ENCODE results near the gene SLC16A6. TPM values are rescaled to one million over a fixed set of nuclear protein-coding genes. Genes with fewer than 3 reads are reported as not detected.
"Not testable (repeated sequence)": the region's sequence is repeated elsewhere in the genome, so short reads cannot be mapped to it uniquely, and the experiment has no call there.

The SLC16A6 gene
- total RNA-seq, 2 experiments from 2014 or later, result 3.5 to 3.6 TPM

DNA sequence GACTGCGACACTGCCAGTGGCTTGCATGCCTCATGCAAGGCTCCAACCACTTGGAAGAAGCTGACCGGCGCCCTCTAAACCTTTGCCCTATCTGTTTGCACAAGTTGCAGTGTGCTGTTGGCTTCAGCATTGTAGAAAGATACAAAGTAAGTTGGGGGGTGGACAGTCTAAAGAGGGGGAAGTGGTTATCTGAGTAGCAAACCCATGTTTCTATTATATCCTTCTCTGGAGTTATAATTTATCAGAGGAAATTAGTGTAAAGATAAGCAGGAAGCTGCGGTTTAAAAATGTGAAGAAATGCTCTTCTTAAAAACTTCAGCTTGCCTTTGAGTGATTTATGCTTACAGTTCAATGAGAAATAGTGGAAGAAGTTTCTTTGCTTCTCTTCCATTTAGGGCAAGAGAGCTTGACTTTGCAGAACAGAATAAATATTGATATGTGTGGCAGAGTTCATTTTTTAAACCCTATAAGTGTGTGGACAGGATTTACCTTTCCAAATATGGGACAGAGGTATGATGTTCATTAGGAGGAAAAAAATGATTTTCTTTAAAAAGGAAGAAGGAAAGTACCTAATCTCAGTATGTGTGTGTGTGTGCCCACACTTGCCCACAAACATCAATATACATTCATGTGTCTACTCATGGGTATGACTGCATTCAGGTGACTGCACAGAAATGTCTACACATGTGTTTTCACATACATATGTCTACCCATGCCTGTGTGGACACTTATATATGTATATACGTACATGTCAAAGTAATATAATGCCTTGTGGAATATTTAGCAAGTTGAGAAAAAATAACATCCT is 35.0 kb downstream of the SLC16A6 start:
- DNase-seq, result peak; percentile 50
- peaks cover 54% of the 10 kb centered on the region for H3K36me3 Mint-ChIP-seq
- intact Hi-C loops (cut with micrococcal nuclease), result loop anchor here (5.0 kb wide), 1 partner anchor 91 kb away; no protein-coding TSS in a partner anchor
- H3K27me3 Mint-ChIP-seq, result no peaks in the 10 kb centered on the region
- H3K4me3 Mint-ChIP-seq, result peak overlapping the region; percentile 5
- ChIA-PET CTCF (interaction anchor here (0.6 kb wide), 1 partner anchor 1401 kb away, joined by 3 read pairs; no protein-coding TSS in a partner anchor), POLR2A (interaction anchor here (1.3 kb wide), 1 partner anchor 8 kb away, joined by 6 read pairs; the partner anchor contains the start of gene AMZ2)
- H3K4me1 Mint-ChIP-seq (ENCODE audit: low read depth), result peaks cover 84% of the 10 kb centered on the region
- H3K9me3 Mint-ChIP-seq, result no peaks in the 10 kb centered on the region
- H3K27ac Mint-ChIP-seq, result peak overlapping the region; percentile 84

DNA sequence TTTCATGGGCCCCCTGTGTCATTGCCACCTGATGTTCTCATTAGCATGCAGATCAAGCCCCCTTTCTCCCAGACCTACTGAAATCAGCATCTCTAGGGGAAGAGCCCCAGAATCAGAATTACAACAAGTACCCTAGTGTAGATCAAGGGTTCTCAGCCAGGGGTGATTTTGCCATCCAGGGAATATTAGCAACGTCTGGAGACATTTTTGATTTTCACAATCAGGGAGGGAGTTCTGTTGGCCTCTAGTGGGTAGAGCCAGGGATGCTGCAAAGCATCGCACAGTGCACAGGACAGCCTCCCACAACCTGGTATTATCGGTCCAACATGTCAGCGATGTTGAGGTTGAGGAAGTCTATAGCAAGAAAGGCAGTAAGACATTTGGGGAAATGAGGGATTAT is 35.8 kb downstream of the SLC16A6 start:
- Mint-ChIP-seq H3K9me3 (no peaks in the 10 kb centered on the region), H3K4me1 (ENCODE audit: low read depth) (peaks cover 84% of the 10 kb centered on the region), H3K36me3 (peaks cover 60% of the 10 kb centered on the region), H3K27me3 (no peaks in the 10 kb centered on the region), H3K4me3 (peak overlapping the region; percentile 0), H3K27ac (peak overlapping the region; percentile 84)
- POLR2A ChIA-PET, result interaction anchor here (1.3 kb wide), 1 partner anchor 8 kb away, joined by 6 read pairs; the partner anchor contains the start of gene AMZ2
- CTCF ChIA-PET, result interaction anchor here (1.4 to 1.5 kb wide), 2 partner anchors 54 to 181 kb away, joined by 4 to 6 read pairs; no protein-coding TSS in a partner anchor
- intact Hi-C loops (cut with micrococcal nuclease), result loop anchor here (5.0 kb wide), 1 partner anchor 92 kb away; no protein-coding TSS in a partner anchor
- DNase-seq, result no peak

- Mint-ChIP-seq H3K4me1 (ENCODE audit: low read depth) (peaks cover 88% of the 10 kb centered on the region), H3K36me3 (peaks cover 74% of the 10 kb centered on the region), H3K4me3 (peak overlapping the region; percentile 48), H3K27ac (peak overlapping the region; percentile 90)
- H3K27me3 Mint-ChIP-seq; intact Hi-C loops (cut with micrococcal nuclease); POLR2A ChIA-PET; H3K9me3 Mint-ChIP-seq: not testable (repeated sequence)
- CTCF ChIA-PET, result interaction anchor here (1.9 kb wide), 1 partner anchor 207 kb away, joined by 5 read pairs; no protein-coding TSS in a partner anchor
- peak; percentile 31 for DNase-seq
Measured at GRCh38 chr17:68253426-68253825, 37.5 kb downstream of the SLC16A6 start.

DNA sequence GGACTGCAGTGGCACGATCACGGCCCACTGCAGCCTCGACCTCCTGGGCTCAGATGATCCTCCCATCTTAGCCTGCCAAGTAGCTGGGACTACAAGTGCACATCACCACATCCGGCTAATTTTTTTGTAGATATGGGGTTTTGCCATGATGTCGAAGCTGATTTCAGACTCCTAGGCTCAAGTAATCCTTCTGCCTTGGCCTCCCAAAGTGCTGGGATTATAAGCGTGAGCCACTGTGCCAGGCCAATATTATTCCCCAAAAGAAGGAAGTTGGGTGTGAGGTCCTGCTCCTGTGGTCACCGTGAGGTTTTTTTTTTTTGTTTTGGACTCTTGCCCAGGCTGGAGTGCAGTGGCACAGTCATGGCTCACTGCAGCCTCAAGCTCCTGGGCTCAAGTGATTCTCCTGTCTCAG is 41.6 kb downstream of the SLC16A6 start:
- H3K27me3 Mint-ChIP-seq, result no peaks in the 10 kb centered on the region
- POLR2A ChIA-PET, result interaction anchor here (0.7 to 4.3 kb wide), 12 partner anchors 9 to 213 kb away, joined by 3 to 64 read pairs (median 16); partner anchors contain the start of genes ARSG, SLC16A6 and WIPI1
- CTCF ChIA-PET, result interaction anchor here (0.6 to 3.4 kb wide), 11 partner anchors 9 to 214 kb away, joined by 3 to 18 read pairs (median 3); no protein-coding TSS in a partner anchor
- H3K9me3 Mint-ChIP-seq, result no peaks in the 10 kb centered on the region
- intact Hi-C loops (cut with micrococcal nuclease), result loop anchor here (1.0 to 5.0 kb wide), 3 partner anchors 9 to 263 kb away; partner anchors contain the start of gene PRKAR1A
- peaks cover 62% of the 10 kb centered on the region for H3K4me1 Mint-ChIP-seq (ENCODE audit: low read depth)
- peak overlapping the region; percentile 99 for H3K27ac Mint-ChIP-seq
- peak; percentile 43 for DNase-seq
- peak overlapping the region; percentile 90 for H3K4me3 Mint-ChIP-seq
- H3K36me3 Mint-ChIP-seq, result peaks cover 53% of the 10 kb centered on the region

GRCh38 chr17:68248891-68249290 is 42.0 kb downstream of the SLC16A6 start:
- Mint-ChIP-seq H3K4me3 (peak overlapping the region; percentile 90), H3K27me3 (no peaks in the 10 kb centered on the region), H3K9me3 (no peaks in the 10 kb centered on the region), H3K4me1 (ENCODE audit: low read depth) (peaks cover 60% of the 10 kb centered on the region), H3K36me3 (peaks cover 48% of the 10 kb centered on the region), H3K27ac (peak overlapping the region; percentile 99)
- DNase-seq, result peak; percentile 24
- POLR2A ChIA-PET, result interaction anchor here (0.7 to 4.3 kb wide), 17 partner anchors 10 to 252 kb away, joined by 3 to 64 read pairs (median 5); partner anchors contain the start of genes ARSG, C17orf58, SLC16A6 and WIPI1
- CTCF ChIA-PET, result interaction anchor here (0.9 to 3.4 kb wide), 10 partner anchors 14 to 209 kb away, joined by 3 to 18 read pairs (median 4); no protein-coding TSS in a partner anchor
- intact Hi-C loops (cut with micrococcal nuclease), result loop anchor here (1.0 to 5.0 kb wide), 5 partner anchors 9 to 263 kb away; partner anchors contain the start of genes ARSG, PRKAR1A and SLC16A6

GRCh38 chr17:68248199-68248825 is 42.6 kb downstream of the SLC16A6 start:
- Mint-ChIP-seq H3K4me3 (peak overlapping the region; percentile 90), H3K36me3 (peaks cover 47% of the 10 kb centered on the region), H3K9me3 (no peaks in the 10 kb centered on the region), H3K27me3 (no peaks in the 10 kb centered on the region), H3K4me1 (ENCODE audit: low read depth) (peaks cover 55% of the 10 kb centered on the region), H3K27ac (peak overlapping the region; percentile 99)
- POLR2A ChIA-PET, result interaction anchor here (0.6 to 4.3 kb wide), 24 partner anchors 7 to 252 kb away, joined by 3 to 64 read pairs (median 5); partner anchors contain the start of genes ARSG, C17orf58, SLC16A6 and WIPI1
- intact Hi-C loops (cut with micrococcal nuclease), result loop anchor here (1.0 to 5.0 kb wide), 4 partner anchors 42 to 264 kb away; partner anchors contain the start of genes ARSG, PRKAR1A and SLC16A6
- DNase-seq, result no peak
- CTCF ChIA-PET, result interaction anchor here (0.8 to 3.4 kb wide), 12 partner anchors 10 to 210 kb away, joined by 3 to 18 read pairs (median 5); no protein-coding TSS in a partner anchor

- ChIA-PET CTCF (interaction anchor here (0.8 to 3.4 kb wide), 13 partner anchors 10 to 208 kb away, joined by 3 to 18 read pairs (median 4); no protein-coding TSS in a partner anchor), POLR2A (interaction anchor here (0.6 to 4.3 kb wide), 23 partner anchors 8 to 251 kb away, joined by 3 to 64 read pairs (median 5); partner anchors contain the start of genes ARSG, C17orf58, SLC16A6 and WIPI1)
- H3K36me3 Mint-ChIP-seq, result peaks cover 42% of the 10 kb centered on the region
- peak within 1 kb of the TSS; percentile 99 for H3K27ac Mint-ChIP-seq
- H3K4me3 Mint-ChIP-seq, result peak within 1 kb of the TSS; percentile 90
- no peaks in the 10 kb centered on the region for H3K27me3 Mint-ChIP-seq
- H3K4me1 Mint-ChIP-seq (ENCODE audit: low read depth), result peaks cover 48% of the 10 kb centered on the region
- no peaks in the 10 kb centered on the region for H3K9me3 Mint-ChIP-seq
- DNase-seq, result peak; percentile 97
- intact Hi-C loops (cut with micrococcal nuclease), result loop anchor here (1.0 to 5.0 kb wide), 5 partner anchors 8 to 265 kb away; partner anchors contain the start of genes ARSG, PRKAR1A and SLC16A6
Measured at GRCh38 chr17:68247445-68248198, 43.3 kb downstream of the SLC16A6 start, which contains the start of gene AMZ2. Gene AMZ2, plus strand, starts transcription at chr17:68248043. Its CDS starts 2,145 bp downstream, at chr17:68250188.

GRCh38 chr17:68246271-68247028 is 44.5 kb downstream of the SLC16A6 start:
- H3K27me3 Mint-ChIP-seq, result no peaks in the 10 kb centered on the region
- peaks cover 30% of the 10 kb centered on the region for H3K36me3 Mint-ChIP-seq
- DNase-seq, result no peak
- H3K27ac Mint-ChIP-seq, result peak overlapping the region; percentile 99
- intact Hi-C loops (cut with micrococcal nuclease), result loop anchor here (1.0 to 5.0 kb wide), 2 partner anchors 7 to 266 kb away; partner anchors contain the start of gene PRKAR1A
- H3K4me3 Mint-ChIP-seq, result peak overlapping the region; percentile 90
- CTCF ChIA-PET, result interaction anchor here (0.6 to 3.4 kb wide), 8 partner anchors 8 to 153 kb away, joined by 3 to 18 read pairs (median 4); no protein-coding TSS in a partner anchor
- POLR2A ChIA-PET, result interaction anchor here (1.5 to 4.3 kb wide), 10 partner anchors 8 to 213 kb away, joined by 4 to 64 read pairs (median 22); partner anchors contain the start of genes ARSG, SLC16A6 and WIPI1
- H3K4me1 Mint-ChIP-seq (ENCODE audit: low read depth), result peaks cover 40% of the 10 kb centered on the region
- H3K9me3 Mint-ChIP-seq, result no peaks in the 10 kb centered on the region

DNA sequence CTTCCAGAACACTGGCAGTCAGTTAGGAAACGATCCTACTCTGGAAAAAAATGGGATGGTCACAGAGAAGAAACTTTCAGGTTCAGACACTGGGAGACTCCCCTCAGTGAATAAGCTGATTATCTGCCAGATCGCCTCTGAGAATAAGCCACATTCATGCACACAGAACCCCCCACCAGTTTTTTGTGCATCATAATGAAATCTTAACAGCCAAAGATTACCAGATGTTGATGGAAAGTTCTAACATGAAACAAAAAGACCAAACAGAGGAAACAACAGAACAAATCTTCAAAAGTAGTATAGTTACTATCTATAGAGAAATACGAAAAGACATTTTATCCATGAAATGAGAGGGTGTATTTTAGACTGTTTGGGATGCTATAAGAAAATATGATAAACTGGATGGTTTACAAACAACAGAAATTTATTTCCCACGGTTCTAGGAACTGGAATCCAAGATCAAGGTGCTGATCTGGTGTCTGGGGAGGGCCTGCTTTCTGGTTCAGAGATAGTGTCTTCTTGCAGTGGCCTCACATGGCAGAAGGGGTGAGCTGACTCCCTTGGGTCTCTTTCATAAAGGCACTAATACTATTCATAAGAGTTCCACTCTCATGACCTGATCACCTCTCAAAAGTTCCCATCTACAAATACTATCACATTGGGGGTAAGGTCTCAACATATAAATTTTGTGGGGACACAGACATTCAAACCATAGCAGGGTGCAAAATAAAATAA is 51.1 kb downstream of the SLC16A6 start:
- H3K4me1 Mint-ChIP-seq (ENCODE audit: low read depth), result peaks cover 52% of the 10 kb centered on the region
- H3K27me3 Mint-ChIP-seq, result no peaks in the 10 kb centered on the region
- peak overlapping the region; percentile 73 for H3K4me3 Mint-ChIP-seq
- ChIA-PET CTCF (interaction anchor here (0.8 kb wide), 1 partner anchor 52 kb away, joined by 3 read pairs; no protein-coding TSS in a partner anchor), POLR2A (interaction anchor here (0.5 to 3.8 kb wide), 2 partner anchors 8 to 16 kb away, joined by 3 to 59 read pairs; partner anchors contain the start of gene AMZ2)
- H3K27ac Mint-ChIP-seq, result peak overlapping the region; percentile 96
- no peaks in the 10 kb centered on the region for H3K9me3 Mint-ChIP-seq
- peak; percentile 41 for DNase-seq
- no peaks in the 10 kb centered on the region for H3K36me3 Mint-ChIP-seq
- intact Hi-C loops (cut with micrococcal nuclease), result loop anchor here (1.0 to 5.0 kb wide), 5 partner anchors 8 to 243 kb away; partner anchors contain the start of genes C17orf58 and KPNA2

Measured in activated CD4-positive, alpha-beta memory T cell treated with anti-CD3 and anti-CD28 coated beads for 36 hours (primary cell).